DOHH2 (cell line): Measurements from ENCODE around the gene HPX.

Source experiments
- H3F3A ChIP-seq: fragments of 200-600 bp; sonication (generic), shearing (Covaris generic); 2 replicates; pipeline ENCODE4 v1.6.0; 2016; ENCODE audit warnings: antibody characterized with exemption, mild to moderate bottlenecking; ENCODE audit not compliant: control insufficient read depth, insufficient read depth
- H3K27ac ChIP-seq: fragments of 200-600 bp; sonication (generic); 2 replicates; pipeline ENCODE4 v1.5.1; 2014; ENCODE audit warnings: low read depth, mild to moderate bottlenecking, low read length, moderate library complexity
- H3K27me3 ChIP-seq: fragments of 200-600 bp; sonication (generic); 2 replicates; pipeline ENCODE4 v1.6.1; 2014; ENCODE audit warnings: mild to moderate bottlenecking, low read length, mixed read lengths; ENCODE audit not compliant: control insufficient read depth
- H3K36me3 ChIP-seq: fragments of 200-600 bp; sonication (generic); 2 replicates; pipeline ENCODE4 v1.6.1; 2014; ENCODE audit warnings: mild to moderate bottlenecking, low read length, moderate library complexity, mixed read lengths; ENCODE audit not compliant: control insufficient read depth
- H3K4me1 ChIP-seq: fragments of 200-600 bp; sonication (generic); 2 replicates; pipeline ENCODE4 v1.6.1; 2014; ENCODE audit warnings: mild to moderate bottlenecking, low read length, mixed read lengths; ENCODE audit not compliant: control insufficient read depth
- H3K4me2 ChIP-seq: fragments of 200-600 bp; sonication (generic); 2 replicates; pipeline ENCODE4 v1.6.0; 2014; ENCODE audit warnings: mild to moderate bottlenecking, low read length, moderate library complexity
- H3K4me3 ChIP-seq: fragments of 200-600 bp; sonication (generic); 2 replicates; pipeline ENCODE4 v1.5.1; 2014; ENCODE audit warnings: mild to moderate bottlenecking, low read length, mixed read lengths
- H3K79me2 ChIP-seq: fragments of 200-600 bp; sonication (generic); 2 replicates; pipeline ENCODE4 v1.6.1; 2014; ENCODE audit warnings: mild to moderate bottlenecking, low read length, mixed read lengths; ENCODE audit not compliant: control insufficient read depth
- H3K9me2 ChIP-seq: fragments of 200-600 bp; sonication (generic); replicated peaks from 2 replicates; pipeline ENCODE4 v1.6.1; 2014; ENCODE audit warnings: mild to moderate bottlenecking, low read length, mixed read lengths; ENCODE audit not compliant: control insufficient read depth
- H3K9me3 ChIP-seq: fragments of 200-600 bp; sonication (generic); 2 replicates; pipeline ENCODE4 v1.6.1; 2014; ENCODE audit warnings: antibody characterized with exemption, low read length, mixed read lengths; ENCODE audit not compliant: control insufficient read depth, insufficient read depth
- H4K20me1 ChIP-seq: fragments of 200-600 bp; sonication (generic); 2 replicates; pipeline ENCODE4 v1.6.0; 2014; ENCODE audit warnings: low read depth, mild to moderate bottlenecking, antibody characterized with exemption, low read length, moderate library complexity; ENCODE audit not compliant: control insufficient read depth, insufficient read depth
- CTCF ChIP-seq: fragments of 200-600 bp; sonication (generic); IDR thresholded peaks from one replicate; pipeline ENCODE4 v1.5.1; 2014; ENCODE audit warnings: antibody characterized with exemption, mild to moderate bottlenecking, low read depth, low read length; ENCODE audit not compliant: poor library complexity, severe bottlenecking
- EZH2phosphoT487 ChIP-seq: fragments of 200-600 bp; sonication (generic); IDR thresholded peaks from 2 replicates; pipeline ENCODE4 v1.6.1; 2017; ENCODE audit warnings: borderline replicate concordance, mild to moderate bottlenecking, antibody characterized with exemption, low read length, moderate library complexity, mixed read lengths

Gene HPX

GRCh38 chr11:6440906-6441358 lies at the start of gene HPX:
Gene HPX, minus strand, starts transcription at chr11:6440987. Its CDS starts 24 bp downstream, at chr11:6440963.
- no peak within 1 kb of the TSS for H3K27ac ChIP-seq
- H3K27me3 ChIP-seq = no peaks in the 10 kb centered on the region
- H3K4me1 ChIP-seq = peaks cover 20% of the 10 kb centered on the region
- H3K36me3 ChIP-seq = no peaks in the 10 kb centered on the region
- no peaks in the 10 kb centered on the region for H4K20me1 ChIP-seq
- H3K4me2 ChIP-seq = no peak within 1 kb of the TSS
- H3K9me3 ChIP-seq = no peaks in the 10 kb centered on the region
- no peaks in the 10 kb centered on the region for H3F3A ChIP-seq
- H3K9me2 ChIP-seq = no peaks in the 10 kb centered on the region
- H3K4me3 ChIP-seq = no peak within 1 kb of the TSS
- no peaks in the 10 kb centered on the region for H3K79me2 ChIP-seq
- TF ChIP-seq EZH2phosphoT487 (no peak), CTCF (no peak)

GRCh38 chr11:6489306-6489705 lies 48.5 kb upstream of the HPX start:
- no peak overlapping the region for H3K4me3 ChIP-seq
- no peaks in the 10 kb centered on the region for H3K4me1 ChIP-seq
- no peaks in the 10 kb centered on the region for H3F3A ChIP-seq
- peaks cover 8% of the 10 kb centered on the region for H3K79me2 ChIP-seq
- no peak overlapping the region for H3K27ac ChIP-seq
- peaks cover 68% of the 10 kb centered on the region for H3K36me3 ChIP-seq
- no peaks in the 10 kb centered on the region for H4K20me1 ChIP-seq
- H3K9me3 ChIP-seq = no peaks in the 10 kb centered on the region
- H3K9me2 ChIP-seq = no peaks in the 10 kb centered on the region
- no peak for TF ChIP-seq EZH2phosphoT487
- TF ChIP-seq CTCF = no peak
- H3K27me3 ChIP-seq = no peaks in the 10 kb centered on the region
- H3K4me2 ChIP-seq = no peak overlapping the region

GRCh38 chr11:6488821-6489220 lies 48.0 kb upstream of the HPX start:
- Histone ChIP-seq H3K79me2 (peaks cover 10% of the 10 kb centered on the region), H4K20me1 (no peaks in the 10 kb centered on the region), H3K4me1 (no peaks in the 10 kb centered on the region), H3K9me3 (no peaks in the 10 kb centered on the region), H3K27me3 (no peaks in the 10 kb centered on the region), H3F3A (no peaks in the 10 kb centered on the region), H3K4me3 (no peak overlapping the region), H3K4me2 (no peak overlapping the region), H3K36me3 (peaks cover 72% of the 10 kb centered on the region), H3K27ac (no peak overlapping the region), H3K9me2 (no peaks in the 10 kb centered on the region)
- TF ChIP-seq EZH2phosphoT487 (no peak), CTCF (no peak)

GRCh38 chr11:6488342-6488741 lies 47.6 kb upstream of the HPX start:
- TF ChIP-seq CTCF (no peak), EZH2phosphoT487 (no peak)
- H3F3A ChIP-seq = no peaks in the 10 kb centered on the region
- no peak overlapping the region for H3K4me2 ChIP-seq
- H3K9me2 ChIP-seq = no peaks in the 10 kb centered on the region
- no peaks in the 10 kb centered on the region for H3K9me3 ChIP-seq
- peaks cover 72% of the 10 kb centered on the region for H3K36me3 ChIP-seq
- no peaks in the 10 kb centered on the region for H4K20me1 ChIP-seq
- H3K4me1 ChIP-seq = no peaks in the 10 kb centered on the region
- H3K4me3 ChIP-seq = no peak overlapping the region
- H3K27me3 ChIP-seq = no peaks in the 10 kb centered on the region
- peaks cover 15% of the 10 kb centered on the region for H3K79me2 ChIP-seq
- no peak overlapping the region for H3K27ac ChIP-seq
